Nucleus accumbens (tissue), 56 donors: ENCODE measurements around the gene HMG20A.
A peak's percentile ranks its signal among the peaks of the same experiment; 100 is the strongest.

Experiments used
- DNase-seq, 56 donors: peaks; one replicate each; lab custom pipeline; 2025; lab: John Stamatoyannopoulos, UW

Gene HMG20A

DNA sequence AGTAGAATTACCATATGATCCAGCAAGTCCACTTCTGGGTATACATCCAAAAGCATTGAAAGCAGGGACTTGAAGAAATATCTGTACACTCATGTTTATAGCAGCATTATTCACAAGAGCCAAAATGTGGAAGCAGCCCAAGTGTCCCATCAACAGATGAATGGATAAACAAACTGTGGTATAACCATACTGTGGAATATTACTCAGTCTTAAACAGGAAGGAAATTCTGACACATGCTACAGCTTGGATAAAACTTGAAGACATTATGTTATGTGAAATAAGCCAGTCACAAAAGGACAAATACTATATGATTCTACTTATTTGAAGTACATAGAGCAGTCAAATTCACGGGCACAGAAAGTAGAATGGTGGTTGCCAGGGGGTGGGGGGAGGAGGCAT lies 91.2 kb downstream of the HMG20A start:
- DNase-seq: no peak

DNA sequence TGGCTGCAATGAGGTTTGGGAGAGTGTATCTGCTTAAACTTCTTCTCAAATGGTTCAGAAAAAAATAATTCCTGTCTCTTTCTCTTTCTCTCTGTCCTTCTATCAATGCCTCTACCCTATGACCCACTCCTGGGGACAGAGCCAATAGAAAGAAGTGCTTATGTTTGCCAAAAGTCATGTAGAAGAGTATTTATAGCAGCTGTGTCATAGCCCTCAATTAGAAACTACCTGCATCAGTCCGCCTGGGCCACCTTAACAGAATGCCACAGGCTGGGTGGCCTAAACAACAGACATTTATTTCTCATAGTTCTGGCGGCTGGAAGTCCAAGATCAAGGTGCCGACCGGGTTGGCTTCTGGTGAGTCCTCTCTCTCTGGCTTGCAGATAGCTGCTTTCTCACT lies 92.5 kb downstream of the HMG20A start:
- no peak for DNase-seq

GRCh38 chr15:77514641-77515402 lies 94.1 kb downstream of the HMG20A start:
- DNase-seq: peak in 1 of 56 donors; percentile 43

- no peak for DNase-seq
Measured at GRCh38 chr15:77515613-77516012, 94.9 kb downstream of the HMG20A start.

- DNase-seq: no peak
Measured at GRCh38 chr15:77516076-77516475, 95.4 kb downstream of the HMG20A start.

GRCh38 chr15:77516786-77517185 lies 96.1 kb downstream of the HMG20A start:
- no peak for DNase-seq

GRCh38 chr15:77517579-77517978 lies 96.9 kb downstream of the HMG20A start:
- DNase-seq: no peak

GRCh38 chr15:77518458-77518857 lies 97.8 kb downstream of the HMG20A start:
- DNase-seq: no peak

DNA sequence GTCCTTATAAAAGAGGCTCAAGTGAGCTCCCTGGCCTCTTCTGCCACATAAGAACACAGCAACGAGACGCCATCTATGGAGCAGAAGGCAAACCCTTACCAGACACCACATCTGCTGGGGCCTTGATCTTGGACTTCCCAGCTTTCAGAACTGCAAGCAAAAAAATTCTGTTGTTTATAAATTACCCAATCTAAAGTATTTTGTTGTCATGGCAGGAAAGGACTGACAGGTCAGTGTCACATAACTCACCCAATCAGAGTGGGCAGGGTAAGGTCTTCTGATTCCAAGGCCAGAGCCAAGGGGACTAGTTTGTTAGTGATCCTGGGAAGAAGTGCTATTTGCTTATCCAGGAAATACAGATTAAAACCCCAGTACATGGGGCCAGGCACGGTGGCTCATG lies 98.9 kb downstream of the HMG20A start:
- no peak for DNase-seq

GRCh38 chr15:77521206-77521605 lies 100.5 kb downstream of the HMG20A start:
- DNase-seq: no peak

DNA sequence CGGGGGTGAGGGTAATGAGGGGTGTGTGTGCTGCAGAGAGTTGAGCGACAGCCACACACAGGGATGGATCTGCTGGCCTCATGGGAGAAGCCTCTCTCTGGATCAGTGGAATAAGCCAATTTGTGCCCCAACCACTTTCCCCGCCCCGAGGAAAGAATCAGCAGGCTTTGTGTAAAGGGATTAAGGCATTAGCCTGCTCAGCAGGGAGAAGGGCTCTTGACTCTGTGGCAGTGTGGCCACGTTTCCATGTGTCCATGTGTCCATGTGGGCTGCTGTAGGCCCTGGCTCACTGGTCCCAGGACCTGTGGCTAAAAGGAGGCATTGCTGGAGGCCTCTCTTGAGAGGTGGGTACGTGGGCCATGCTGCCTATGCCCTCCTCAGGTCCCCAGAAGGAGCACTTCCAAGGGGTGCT lies 104.7 kb downstream of the HMG20A start:
- no peak for DNase-seq

- DNase-seq: no peak
Measured at GRCh38 chr15:77525907-77526594, 105.4 kb downstream of the HMG20A start.

GRCh38 chr15:77526595-77527163 lies 106.0 kb downstream of the HMG20A start:
- no peak for DNase-seq

DNA sequence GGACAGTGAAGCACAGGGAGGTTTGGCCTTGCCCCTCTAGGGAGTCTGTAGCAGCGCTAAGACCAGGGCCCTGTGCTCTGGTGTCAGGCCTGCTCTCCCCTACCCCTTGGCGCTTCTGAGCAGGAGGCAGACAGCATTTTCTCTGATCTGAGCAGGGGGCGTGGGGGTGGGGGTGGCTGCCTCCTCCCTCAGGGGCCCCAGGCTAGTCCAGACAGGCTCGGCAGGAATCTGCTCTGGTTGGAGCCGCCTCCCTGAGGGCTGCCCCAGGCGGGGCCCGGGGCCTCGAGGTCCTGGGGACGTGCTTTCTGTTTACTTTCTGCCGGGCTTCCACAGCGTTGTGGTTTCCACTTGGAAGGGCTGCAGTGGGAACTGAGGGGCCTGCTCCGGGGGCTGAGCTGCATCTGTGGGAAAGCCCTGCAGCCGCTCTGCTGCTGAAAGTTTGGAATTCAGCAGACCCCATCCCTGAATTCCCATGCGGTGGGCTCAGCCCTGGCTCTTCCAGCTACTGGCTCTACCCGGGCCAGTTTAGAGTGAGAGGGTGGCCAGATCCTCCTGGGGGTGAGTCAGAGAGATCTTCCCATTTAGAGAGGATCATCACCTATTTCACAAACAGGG lies 106.6 kb downstream of the HMG20A start:
- DNase-seq: no peak

- no peak for DNase-seq
Measured at GRCh38 chr15:77527831-77528231, 107.1 kb downstream of the HMG20A start.

GRCh38 chr15:77528290-77528967 lies 107.7 kb downstream of the HMG20A start:
- no peak for DNase-seq

DNA sequence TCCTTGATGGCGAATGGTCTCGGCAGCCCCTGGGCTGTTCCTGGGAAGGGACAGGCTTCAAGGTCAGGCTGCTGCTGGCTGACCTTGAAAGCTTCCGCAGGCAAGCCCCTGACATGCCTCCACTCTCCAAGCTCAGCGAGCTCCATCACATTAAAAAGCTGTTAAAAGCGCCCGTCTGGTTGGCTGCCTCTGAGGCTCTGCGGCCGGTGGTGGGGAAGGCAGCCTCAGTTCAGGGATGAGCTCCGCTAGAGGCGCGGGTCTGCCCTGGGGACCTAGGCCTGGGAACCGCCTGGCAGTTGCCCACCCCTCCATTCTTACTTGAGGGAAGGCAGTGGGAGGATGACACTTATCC lies 108.3 kb downstream of the HMG20A start:
- DNase-seq: no peak

- no peak for DNase-seq
Measured at GRCh38 chr15:77529394-77530159, 108.9 kb downstream of the HMG20A start.

DNA sequence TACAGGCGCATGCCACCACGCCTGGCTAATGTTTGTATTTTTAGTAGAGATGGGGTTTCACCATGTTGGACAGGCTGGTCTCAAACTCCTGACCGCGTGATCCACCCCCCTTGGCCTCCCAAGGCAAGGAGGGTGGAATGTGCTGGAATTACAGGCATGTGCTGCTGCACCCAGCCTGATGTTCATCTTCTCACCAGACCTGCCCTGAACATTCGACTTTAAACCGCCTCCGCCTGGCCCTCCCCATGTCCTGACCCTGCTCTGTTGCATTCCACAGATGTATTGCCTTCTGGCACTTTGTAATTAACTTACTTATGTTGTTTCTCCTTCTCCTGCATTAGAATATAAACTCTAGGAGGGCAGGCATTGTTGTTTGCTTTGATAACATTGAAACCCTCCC lies 109.9 kb downstream of the HMG20A start:
- DNase-seq: no peak
